Stimulated activated CD8-positive, alpha-beta memory T cell treated with anti-CD3 and anti-CD28 coated beads, Interleukin-7, amount 100 ng/mL, for 4 hours (primary cell): ENCODE measurements around the gene NHERF1.

ENCODE experiments used
- DNase-seq, 2 donors: peaks; one replicate each; pipeline ENCODE4 v3.0.0-alpha.2; 2020; ENCODE audit warnings: low read depth in 2 of 2

The NHERF1 gene

DNA sequence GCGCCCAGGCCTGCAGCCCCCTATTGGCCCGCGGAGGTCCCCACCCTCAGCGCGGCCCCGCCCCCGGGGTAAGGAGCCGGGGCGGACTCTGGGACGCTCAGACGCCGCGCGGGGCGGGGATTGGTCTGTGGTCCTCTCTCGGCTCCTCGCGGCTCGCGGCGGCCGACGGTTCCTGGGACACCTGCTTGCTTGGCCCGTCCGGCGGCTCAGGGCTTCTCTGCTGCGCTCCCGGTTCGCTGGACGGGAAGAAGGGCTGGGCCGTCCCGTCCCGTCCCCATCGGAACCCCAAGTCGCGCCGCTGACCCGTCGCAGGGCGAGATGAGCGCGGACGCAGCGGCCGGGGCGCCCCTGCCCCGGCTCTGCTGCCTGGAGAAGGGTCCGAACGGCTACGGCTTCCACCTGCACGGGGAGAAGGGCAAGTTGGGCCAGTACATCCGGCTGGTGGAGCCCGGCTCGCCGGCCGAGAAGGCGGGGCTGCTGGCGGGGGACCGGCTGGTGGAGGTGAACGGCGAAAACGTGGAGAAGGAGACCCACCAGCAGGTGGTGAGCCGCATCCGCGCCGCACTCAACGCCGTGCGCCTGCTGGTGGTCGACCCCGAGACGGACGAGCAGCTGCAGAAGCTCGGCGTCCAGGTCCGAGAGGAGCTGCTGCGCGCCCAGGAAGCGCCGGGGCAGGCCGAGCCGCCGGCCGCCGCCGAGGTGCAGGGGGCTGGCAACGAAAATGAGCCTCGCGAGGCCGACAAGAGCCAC, at the start of gene NHERF1:
Gene NHERF1 (plus strand): TSS at position 100 of the 750 bp plus-strand sequence. CDS start 219 bp downstream, at position 319.
- peak; percentile 77 to 94 for DNase-seq

DNA sequence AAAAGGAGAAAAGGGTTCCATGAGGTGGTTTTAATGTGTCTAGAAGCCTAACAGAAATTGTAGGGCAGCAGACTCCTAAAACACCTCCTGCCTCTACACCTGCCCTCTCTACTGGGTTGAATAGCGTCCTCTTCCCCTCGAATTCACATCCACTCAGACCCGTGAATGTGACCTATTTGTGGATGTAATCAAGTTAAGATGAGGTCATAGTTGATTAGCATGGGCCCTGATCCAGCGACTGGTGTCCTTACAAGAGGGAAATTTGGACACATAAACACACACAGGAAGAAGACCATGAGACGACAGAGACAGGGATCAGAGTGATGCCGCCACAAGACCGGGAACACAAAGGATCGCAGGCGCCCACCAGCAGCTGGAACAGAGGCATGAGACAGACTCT, 49.2 kb upstream of the NHERF1 start:
- DNase-seq = no peak

GRCh38 chr17:74702116-74702871, 46.1 kb upstream of the NHERF1 start:
- DNase-seq = no peak

DNA sequence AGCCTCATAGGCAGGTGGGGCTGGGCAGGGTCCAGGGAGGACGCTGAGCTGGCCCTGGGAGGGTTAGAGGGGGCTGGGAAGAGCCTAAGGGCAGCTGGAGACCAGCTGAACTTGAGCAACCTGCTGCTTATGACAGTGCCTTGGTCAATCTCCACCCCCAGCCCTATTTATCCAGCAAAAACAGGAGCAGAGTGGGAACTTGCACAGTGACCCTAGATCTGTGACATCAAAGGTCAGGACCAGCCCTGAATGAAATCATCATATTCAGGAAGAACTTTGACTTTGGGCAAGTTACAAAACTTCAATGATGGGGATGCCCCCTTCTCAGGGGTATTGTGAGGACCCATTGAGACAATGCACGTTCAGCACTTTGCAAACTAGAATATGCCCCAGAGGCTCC, 45.1 kb upstream of the NHERF1 start:
- no peak for DNase-seq

DNA sequence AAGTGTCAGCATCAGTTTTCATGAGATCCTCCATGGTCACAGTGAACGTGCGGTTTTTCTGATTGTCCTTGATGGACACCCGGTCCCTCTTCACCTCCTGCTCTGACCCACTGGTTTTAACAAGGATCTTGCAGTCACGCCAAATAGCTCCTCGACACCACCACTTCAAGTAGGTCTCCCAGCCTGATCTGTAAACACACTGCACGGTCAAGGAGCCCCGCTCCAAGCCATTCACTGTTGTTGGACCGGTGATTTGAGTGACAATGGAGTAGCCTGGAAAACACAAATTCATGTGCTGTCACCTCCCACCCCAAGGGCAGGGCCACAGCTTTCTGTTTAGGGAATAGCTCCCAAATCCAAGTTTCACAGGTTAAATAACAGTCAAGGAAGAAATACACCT, 43.9 kb upstream of the NHERF1 start:
- no peak for DNase-seq

GRCh38 chr17:74711058-74711824, 37.2 kb upstream of the NHERF1 start:
- DNase-seq = no peak

GRCh38 chr17:74712301-74712700, 36.1 kb upstream of the NHERF1 start:
- no peak for DNase-seq

GRCh38 chr17:74712756-74713155, 35.7 kb upstream of the NHERF1 start, which contains the start of gene CD300LF:
Gene CD300LF (minus strand): TSS chr17:74712923. CDS start chr17:74712866, 57 bp downstream.
- DNase-seq = no peak

- no peak for DNase-seq
These were observed 35.2 kb upstream of the NHERF1 start for GRCh38 chr17:74713171-74713755.

GRCh38 chr17:74715144-74715543, 33.3 kb upstream of the NHERF1 start:
- no peak for DNase-seq

GRCh38 chr17:74720506-74720905, 27.9 kb upstream of the NHERF1 start:
- no peak for DNase-seq

- no peak for DNase-seq
These were observed 25.6 kb upstream of the NHERF1 start for GRCh38 chr17:74722782-74723181.

- DNase-seq = no peak
These were observed 24.5 kb upstream of the NHERF1 start for GRCh38 chr17:74723891-74724290.

DNA sequence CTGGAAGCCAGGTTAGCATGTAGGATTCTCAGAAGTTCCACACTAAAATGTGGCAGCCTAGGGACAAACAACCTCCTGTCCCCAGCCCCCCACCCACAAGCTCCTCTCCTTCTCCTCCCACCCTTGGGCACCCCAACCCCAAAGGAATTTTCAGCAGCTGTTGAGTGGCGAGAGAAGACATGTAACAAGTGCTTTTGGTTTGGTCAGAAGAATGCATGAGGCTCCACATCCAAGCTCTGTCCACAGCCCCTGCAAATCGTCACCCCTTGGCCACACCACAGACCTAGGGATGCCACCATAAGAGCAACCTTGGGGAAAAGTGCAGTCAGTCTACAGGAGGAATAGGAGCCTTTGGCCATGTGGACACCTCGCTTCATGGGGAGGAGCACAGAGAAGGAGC, 23.3 kb upstream of the NHERF1 start:
- no peak for DNase-seq

GRCh38 chr17:74728033-74728701, 20.3 kb upstream of the NHERF1 start:
- no peak for DNase-seq

- no peak for DNase-seq
These were observed 19.7 kb upstream of the NHERF1 start for GRCh38 chr17:74728702-74729075.

GRCh38 chr17:74729368-74729767, 19.1 kb upstream of the NHERF1 start:
- DNase-seq = no peak

- DNase-seq = no peak
These were observed 18.6 kb upstream of the NHERF1 start for GRCh38 chr17:74729866-74730265.

GRCh38 chr17:74730491-74731346, 17.7 kb upstream of the NHERF1 start:
- peak; percentile 55 to 64 for DNase-seq

DNA sequence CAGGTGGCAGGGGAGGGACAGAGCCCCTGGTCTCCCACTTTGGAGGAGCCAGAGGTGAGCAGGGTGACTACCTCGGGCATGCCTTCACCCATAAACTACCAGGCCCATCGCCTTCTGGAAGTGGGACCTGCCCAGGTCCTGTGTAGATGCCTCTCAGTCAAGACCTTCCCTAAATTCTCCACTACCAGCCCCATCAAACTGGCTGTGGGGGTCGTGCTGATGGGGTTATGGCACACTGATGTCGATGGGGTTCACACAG, 17.2 kb upstream of the NHERF1 start:
- DNase-seq = no peak
